SK-N-MC (cell line): Measurements from ENCODE around the gene IGFBP1.

ENCODE experiments used
- EZH2 ChIP-seq: fragments of 200-600 bp; sonication (generic); IDR thresholded peaks from one replicate; pipeline ENCODE4 v1.6.1; 2017; ENCODE audit warnings: antibody characterized with exemption
- POLR2AphosphoS5 ChIP-seq: IDR thresholded peaks from 2 replicates; pipeline ENCODE4 v1.6.1; 2012; ENCODE audit warnings: mild to moderate bottlenecking, low read depth, low read length, borderline replicate concordance

DNA sequence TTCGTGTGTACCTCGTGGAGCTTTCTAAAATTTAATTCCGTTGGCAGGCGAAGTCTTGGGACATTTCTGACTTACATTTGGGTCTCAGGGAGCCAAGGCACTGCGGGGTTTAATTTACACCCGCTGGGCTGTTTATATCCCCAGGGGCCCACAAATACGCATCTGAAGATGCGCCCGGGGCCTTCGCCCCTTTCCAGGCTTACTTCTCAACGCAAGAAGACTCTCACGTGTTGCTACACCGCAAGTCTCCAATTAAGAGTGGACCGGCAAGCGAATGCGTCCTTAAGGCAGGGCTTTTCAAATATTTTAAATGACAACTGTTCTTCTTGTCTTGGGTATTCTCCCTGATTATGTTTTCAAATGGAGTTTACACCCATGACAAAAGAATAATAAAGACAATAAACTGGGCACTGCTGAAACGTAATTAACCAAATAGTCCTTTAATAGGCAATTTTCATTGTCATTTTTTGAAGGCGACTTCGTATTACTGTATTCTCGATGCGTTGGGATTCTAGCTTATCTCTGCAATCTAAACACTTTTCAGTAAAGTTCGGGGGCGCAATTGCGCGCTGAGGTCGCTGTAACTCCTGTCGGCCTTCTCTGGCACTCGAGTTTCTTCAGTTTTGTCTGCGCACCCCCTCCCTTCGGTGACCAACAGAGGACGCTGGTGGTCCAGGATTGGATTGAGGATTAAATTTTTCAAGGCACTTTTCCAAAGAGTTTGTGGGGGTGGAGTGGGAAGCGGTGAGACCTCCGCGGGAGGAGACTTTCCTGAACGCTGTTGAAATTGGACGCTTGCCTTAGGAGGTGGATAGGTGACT, 33.6 kb downstream of the IGFBP1 start:
- TF ChIP-seq EZH2 (peak; percentile 74), POLR2AphosphoS5 (no peak)
